ENCODE measurements around the gene PCBD2.

PCBD2 gene

DNA sequence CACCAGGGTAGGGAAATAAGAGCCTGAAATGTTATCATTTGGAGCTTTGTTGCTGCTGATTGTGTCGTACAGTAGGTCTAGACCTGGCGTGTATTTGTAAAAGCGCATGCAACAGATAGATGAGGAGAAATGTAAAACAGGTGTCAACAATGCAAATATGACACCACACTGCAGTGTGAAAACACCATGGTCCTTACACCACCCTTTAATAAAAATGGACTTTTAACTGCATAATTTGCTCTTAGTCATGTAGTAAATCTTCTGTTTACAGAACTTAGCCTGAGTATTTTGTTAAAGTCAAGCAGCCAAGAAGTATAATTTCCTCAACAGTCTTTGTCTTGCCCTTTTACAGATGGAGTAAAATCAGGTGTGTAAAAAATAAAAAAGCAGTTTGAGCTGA lies 13.9 kb downstream of the PCBD2 start:
- no peaks in the 10 kb centered on the region for H3K27me3 Mint-ChIP-seq
- peaks cover 6% of the 10 kb centered on the region for H3K4me1 Mint-ChIP-seq
- DNase-seq (ENCODE audit: low spot score in 2 of 2) (no peak), ATAC-seq (ENCODE audit: low read depth) (no peak)
- H3K27ac Mint-ChIP-seq, result no peak overlapping the region
- peaks cover 10% of the 10 kb centered on the region for H3K36me3 Mint-ChIP-seq
- no peaks in the 10 kb centered on the region for H3K9me3 Mint-ChIP-seq
- no peak overlapping the region for H3K4me3 Mint-ChIP-seq

DNA sequence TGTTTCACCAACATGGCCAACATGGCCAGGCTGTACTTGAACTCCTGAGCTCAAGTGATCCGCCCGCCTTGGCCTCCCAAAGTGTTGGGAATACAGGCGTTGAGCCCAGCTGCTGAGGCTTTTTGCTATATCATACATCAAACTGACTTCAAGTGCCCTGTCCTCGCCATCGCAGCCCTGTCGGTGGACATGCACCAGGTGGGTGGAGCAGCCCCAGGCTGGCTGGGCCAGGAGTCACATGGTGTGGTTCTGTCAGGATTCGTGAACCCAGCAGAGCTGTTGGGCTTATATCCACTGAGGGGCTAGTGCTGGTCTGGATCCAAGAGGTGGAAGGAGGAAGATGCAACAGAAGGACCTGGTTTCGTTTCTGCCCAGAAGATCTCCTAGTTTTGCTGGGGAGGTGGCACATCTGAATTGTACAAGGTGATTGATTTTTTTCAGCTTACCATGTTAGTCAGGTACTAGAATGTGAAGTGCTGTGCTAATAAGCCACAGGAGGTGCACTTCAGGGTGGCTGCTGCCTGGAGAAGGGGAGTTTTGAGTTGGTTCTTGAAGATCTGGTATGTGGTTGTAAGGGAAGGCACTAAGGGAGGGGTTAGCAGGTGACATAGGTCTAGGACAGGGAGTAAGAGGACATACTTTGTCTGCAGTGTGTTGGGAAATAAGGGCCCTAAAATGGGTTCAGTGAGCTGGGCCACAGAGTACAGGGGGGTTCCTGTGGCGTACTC lies 16.1 kb downstream of the PCBD2 start:
- DNase-seq (ENCODE audit: low spot score in 2 of 2) (no peak), ATAC-seq (ENCODE audit: low read depth) (no peak)
- H3K36me3 Mint-ChIP-seq, result peaks cover 7% of the 10 kb centered on the region
- no peak overlapping the region for H3K27ac Mint-ChIP-seq
- peaks cover 6% of the 10 kb centered on the region for H3K4me1 Mint-ChIP-seq
- H3K4me3 Mint-ChIP-seq, result no peak overlapping the region
- no peaks in the 10 kb centered on the region for H3K9me3 Mint-ChIP-seq
- no peaks in the 10 kb centered on the region for H3K27me3 Mint-ChIP-seq

DNA sequence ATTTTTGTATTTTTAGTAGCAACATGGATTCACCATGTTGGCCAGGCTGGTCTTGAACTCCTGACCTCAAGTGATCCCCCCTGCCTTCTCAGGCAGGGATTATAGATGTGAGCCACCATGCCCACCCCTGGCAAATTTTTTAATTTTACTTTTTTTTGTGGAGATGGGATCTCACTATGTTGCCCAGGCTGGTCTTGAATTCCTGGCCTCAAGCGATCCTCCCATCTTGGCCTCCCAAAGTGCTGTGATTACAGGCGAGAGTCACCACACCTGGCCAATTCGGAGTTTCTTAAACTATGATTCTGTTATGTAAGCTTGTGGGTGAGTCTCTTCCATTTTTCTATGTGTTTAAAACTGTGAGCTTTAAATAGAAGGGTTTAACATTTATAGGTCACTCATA lies 27.6 kb downstream of the PCBD2 start:
- no peak for DNase-seq (ENCODE audit: low spot score in 2 of 2)
- no peak overlapping the region for H3K4me3 Mint-ChIP-seq
- peaks cover 13% of the 10 kb centered on the region for H3K36me3 Mint-ChIP-seq
- ATAC-seq (ENCODE audit: low read depth), result no peak
- H3K27me3 Mint-ChIP-seq, result no peaks in the 10 kb centered on the region
- H3K9me3 Mint-ChIP-seq, result no peaks in the 10 kb centered on the region
- H3K4me1 Mint-ChIP-seq, result no peaks in the 10 kb centered on the region
- no peak overlapping the region for H3K27ac Mint-ChIP-seq

DNA sequence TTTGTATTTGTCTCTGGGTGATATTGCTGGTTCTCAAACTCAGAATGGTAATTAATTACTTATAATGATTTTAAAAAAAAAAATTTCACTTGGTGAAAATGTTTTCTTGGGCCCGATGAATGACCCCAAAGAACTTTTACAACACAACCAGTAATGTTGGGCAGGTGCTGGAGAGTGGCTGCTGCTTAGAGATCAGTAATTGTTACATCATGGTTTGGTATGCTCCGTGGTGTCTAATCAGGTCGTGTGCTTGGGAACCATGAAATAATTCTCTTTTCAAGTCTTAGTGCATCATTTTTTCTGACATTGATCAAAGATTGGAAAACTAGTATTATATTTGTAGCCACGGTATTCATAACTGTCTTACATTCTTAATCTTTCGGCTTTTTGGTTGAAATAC lies 29.3 kb downstream of the PCBD2 start:
- H3K36me3 Mint-ChIP-seq, result peaks cover 13% of the 10 kb centered on the region
- DNase-seq (ENCODE audit: low spot score in 2 of 2) (no peak), ATAC-seq (ENCODE audit: low read depth) (no peak)
- H3K4me1 Mint-ChIP-seq, result no peaks in the 10 kb centered on the region
- no peak overlapping the region for H3K4me3 Mint-ChIP-seq
- H3K9me3 Mint-ChIP-seq, result no peaks in the 10 kb centered on the region
- H3K27me3 Mint-ChIP-seq, result no peaks in the 10 kb centered on the region
- no peak overlapping the region for H3K27ac Mint-ChIP-seq

DNA sequence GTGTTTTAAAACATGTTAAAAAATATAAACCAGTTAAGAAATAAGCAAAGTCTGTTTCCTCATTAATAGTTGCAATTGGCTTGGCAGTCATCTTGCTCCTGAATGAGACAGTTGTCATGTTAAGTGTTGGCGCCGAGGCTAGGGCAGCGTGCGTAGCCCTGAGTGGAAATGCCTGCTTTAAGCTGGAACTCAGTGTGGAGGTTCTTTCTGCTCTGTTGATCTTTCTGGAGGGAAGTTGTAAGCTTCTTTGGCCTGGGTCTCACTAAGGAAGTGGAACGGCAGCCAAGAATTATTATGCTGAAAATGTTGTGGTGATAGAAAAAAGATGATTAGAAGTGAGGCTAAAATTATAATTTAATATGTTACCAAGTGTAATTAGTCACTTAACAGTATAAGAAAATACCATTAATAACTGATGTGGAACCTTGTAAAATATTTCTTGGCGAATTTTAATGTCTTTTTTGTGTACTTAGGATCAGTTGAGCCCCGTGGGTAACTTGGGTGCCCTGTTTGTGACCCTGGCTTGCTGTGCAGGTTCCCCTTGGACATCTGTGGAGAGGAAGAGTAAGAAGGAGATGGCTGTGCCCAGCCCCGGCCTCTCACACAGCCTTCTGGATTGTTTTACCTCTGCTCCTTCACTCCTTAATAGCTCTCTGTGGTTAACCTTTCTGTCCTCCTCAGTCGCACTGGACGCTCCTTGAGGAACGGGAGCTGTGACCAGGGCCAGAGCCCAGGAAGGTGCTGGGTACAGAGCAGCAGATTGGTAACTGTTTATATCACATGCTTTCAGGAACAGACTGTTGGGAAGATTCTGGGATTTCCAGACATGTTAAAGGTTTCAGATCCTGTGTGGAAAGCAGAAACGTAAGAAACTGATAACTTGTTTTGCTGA lies 31.0 kb downstream of the PCBD2 start:
- ATAC-seq (ENCODE audit: low read depth), result no peak
- peaks cover 13% of the 10 kb centered on the region for H3K36me3 Mint-ChIP-seq
- no peaks in the 10 kb centered on the region for H3K9me3 Mint-ChIP-seq
- no peak for DNase-seq (ENCODE audit: low spot score in 2 of 2)
- no peaks in the 10 kb centered on the region for H3K27me3 Mint-ChIP-seq
- no peak overlapping the region for H3K4me3 Mint-ChIP-seq
- H3K27ac Mint-ChIP-seq, result no peak overlapping the region
- H3K4me1 Mint-ChIP-seq, result no peaks in the 10 kb centered on the region

DNA sequence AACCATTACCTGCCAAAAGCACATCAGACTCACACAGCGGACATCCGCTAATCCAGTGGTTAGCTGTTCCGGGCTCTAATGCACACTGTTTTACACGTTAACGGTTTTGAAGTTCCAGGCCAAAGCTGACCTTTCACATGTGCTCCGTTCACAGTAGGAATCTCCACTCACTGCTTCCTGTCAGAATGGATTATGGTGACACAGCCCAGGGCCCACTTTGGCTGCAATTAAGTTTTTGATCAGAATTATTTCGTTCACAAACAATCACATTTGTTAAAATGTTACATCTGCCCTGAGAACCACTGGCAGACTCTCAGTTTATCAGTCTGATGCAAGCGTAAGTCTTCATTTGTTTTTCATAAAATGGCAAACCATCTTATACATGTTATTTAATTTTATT lies 32.6 kb downstream of the PCBD2 start:
- no peak overlapping the region for H3K27ac Mint-ChIP-seq
- no peak overlapping the region for H3K4me3 Mint-ChIP-seq
- no peak for DNase-seq (ENCODE audit: low spot score in 2 of 2)
- H3K36me3 Mint-ChIP-seq, result peaks cover 11% of the 10 kb centered on the region
- H3K9me3 Mint-ChIP-seq, result no peaks in the 10 kb centered on the region
- ATAC-seq (ENCODE audit: low read depth), result no peak
- no peaks in the 10 kb centered on the region for H3K4me1 Mint-ChIP-seq
- no peaks in the 10 kb centered on the region for H3K27me3 Mint-ChIP-seq

DNA sequence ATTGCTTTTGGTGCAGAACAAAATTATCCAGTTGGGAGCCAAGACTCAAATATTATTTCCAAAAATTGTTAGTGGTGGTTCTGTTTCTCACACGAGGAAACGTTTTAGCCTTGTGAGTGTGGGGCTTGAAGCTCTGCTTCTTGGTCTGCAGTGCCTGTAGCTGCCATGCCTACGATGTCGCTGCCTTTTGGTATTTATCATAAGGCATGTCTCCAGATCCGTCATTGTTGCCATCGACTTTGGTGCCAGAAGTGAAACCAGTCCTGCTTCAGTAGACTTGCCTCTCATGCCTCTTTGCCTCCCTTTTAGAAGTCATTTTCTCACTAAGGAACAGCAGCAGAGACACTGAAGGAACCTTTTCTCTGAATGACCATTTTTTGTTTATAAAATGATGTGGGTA lies 33.1 kb downstream of the PCBD2 start:
- ATAC-seq (ENCODE audit: low read depth), result no peak
- no peaks in the 10 kb centered on the region for H3K27me3 Mint-ChIP-seq
- H3K4me3 Mint-ChIP-seq, result no peak overlapping the region
- no peak overlapping the region for H3K27ac Mint-ChIP-seq
- DNase-seq (ENCODE audit: low spot score in 2 of 2), result no peak
- no peaks in the 10 kb centered on the region for H3K9me3 Mint-ChIP-seq
- H3K36me3 Mint-ChIP-seq, result peaks cover 11% of the 10 kb centered on the region
- H3K4me1 Mint-ChIP-seq, result no peaks in the 10 kb centered on the region

DNA sequence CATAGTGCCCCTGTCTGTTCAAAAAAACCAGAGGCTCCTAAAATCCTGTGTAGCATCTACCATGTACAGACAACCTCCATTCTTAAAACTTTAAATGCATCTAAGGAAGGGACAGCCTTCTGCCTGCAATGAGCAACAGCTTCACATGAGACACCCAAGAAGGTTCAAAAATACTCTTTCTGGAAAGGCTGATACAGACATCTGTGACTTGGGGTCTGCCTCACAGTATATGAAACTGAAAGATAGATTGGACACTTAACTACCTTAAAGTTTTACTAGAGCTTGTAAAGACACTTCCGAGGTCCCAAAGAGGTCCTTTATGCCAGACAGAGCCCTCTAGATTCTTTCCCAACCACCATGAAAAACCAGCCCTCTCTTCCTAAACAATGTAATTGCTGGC lies 34.6 kb downstream of the PCBD2 start:
- no peak for ATAC-seq (ENCODE audit: low read depth)
- Mint-ChIP-seq H3K4me3 (no peak overlapping the region), H3K36me3 (peaks cover 9% of the 10 kb centered on the region), H3K27me3 (no peaks in the 10 kb centered on the region), H3K9me3 (no peaks in the 10 kb centered on the region), H3K4me1 (no peaks in the 10 kb centered on the region), H3K27ac (no peak overlapping the region)
- no peak for DNase-seq (ENCODE audit: low spot score in 2 of 2)

DNA sequence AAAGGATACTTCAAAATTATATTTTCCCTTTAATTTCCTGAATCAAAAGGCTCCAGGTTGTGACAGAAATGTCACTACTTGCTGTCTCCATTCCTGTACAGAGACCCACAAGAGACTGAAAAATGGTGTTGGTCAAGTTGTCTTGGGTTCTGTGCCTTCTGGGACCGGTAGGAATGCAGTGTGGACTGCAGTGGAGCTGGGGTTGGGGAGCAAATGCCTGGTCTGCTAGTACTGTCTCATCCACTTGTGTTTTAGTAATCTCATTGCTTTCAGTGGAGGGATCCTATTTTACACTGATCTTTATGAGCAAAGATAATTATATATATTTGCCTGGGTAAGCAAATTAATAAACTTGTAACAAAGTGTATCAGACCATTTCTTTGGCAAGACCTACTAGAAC lies 38.6 kb downstream of the PCBD2 start:
- Mint-ChIP-seq H3K36me3 (peaks cover 4% of the 10 kb centered on the region), H3K4me3 (no peak overlapping the region), H3K4me1 (no peaks in the 10 kb centered on the region), H3K9me3 (no peaks in the 10 kb centered on the region), H3K27me3 (no peaks in the 10 kb centered on the region), H3K27ac (no peak overlapping the region)
- DNase-seq (ENCODE audit: low spot score in 2 of 2) (no peak), ATAC-seq (ENCODE audit: low read depth) (no peak)

DNA sequence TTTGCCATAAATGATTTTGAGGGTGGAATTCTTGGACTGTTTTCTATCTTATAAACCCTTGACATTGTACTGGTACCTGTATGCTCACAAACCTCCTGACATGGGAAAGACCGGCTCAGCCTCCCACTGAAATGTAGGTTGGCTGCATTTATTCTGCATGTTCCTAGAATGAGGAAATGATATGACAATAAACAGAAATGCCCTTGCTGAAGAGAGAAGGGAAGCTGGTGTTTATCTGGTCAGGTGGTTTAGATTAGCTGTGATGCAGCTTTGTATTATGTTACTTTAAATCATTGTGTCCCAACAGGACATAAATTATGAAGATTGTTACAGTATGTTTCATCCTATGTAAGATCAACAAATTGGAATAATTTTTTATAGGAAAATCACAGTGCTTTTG lies 39.7 kb downstream of the PCBD2 start:
- H3K27me3 Mint-ChIP-seq, result no peaks in the 10 kb centered on the region
- no peak for ATAC-seq (ENCODE audit: low read depth)
- DNase-seq (ENCODE audit: low spot score in 2 of 2), result no peak
- H3K9me3 Mint-ChIP-seq, result no peaks in the 10 kb centered on the region
- no peak overlapping the region for H3K4me3 Mint-ChIP-seq
- peaks cover 4% of the 10 kb centered on the region for H3K36me3 Mint-ChIP-seq
- no peak overlapping the region for H3K27ac Mint-ChIP-seq
- H3K4me1 Mint-ChIP-seq, result no peaks in the 10 kb centered on the region

DNA sequence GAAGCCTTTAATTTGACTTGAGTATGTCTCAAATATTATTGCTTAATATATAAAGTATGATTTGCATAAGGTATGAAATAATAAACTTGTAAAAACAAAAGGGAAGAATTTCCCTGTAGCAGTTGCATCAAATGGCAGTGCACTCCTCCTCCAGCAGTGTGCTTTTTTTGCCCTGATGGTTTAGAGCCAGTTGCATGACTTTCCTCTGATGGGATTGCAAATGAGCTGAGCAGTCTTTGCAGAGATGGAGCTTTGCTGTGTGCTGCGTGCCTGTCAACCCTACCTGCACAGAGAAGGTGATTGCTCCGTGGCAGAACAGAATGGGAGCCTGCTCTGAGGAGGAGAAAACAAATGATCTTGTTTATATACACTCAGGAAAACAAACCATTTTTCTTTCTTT lies 40.1 kb downstream of the PCBD2 start:
- Mint-ChIP-seq H3K4me1 (no peaks in the 10 kb centered on the region), H3K9me3 (no peaks in the 10 kb centered on the region), H3K27ac (no peak overlapping the region), H3K27me3 (no peaks in the 10 kb centered on the region), H3K36me3 (peaks cover 2% of the 10 kb centered on the region), H3K4me3 (no peak overlapping the region)
- ATAC-seq (ENCODE audit: low read depth) (no peak), DNase-seq (ENCODE audit: low spot score in 2 of 2) (no peak)

DNA sequence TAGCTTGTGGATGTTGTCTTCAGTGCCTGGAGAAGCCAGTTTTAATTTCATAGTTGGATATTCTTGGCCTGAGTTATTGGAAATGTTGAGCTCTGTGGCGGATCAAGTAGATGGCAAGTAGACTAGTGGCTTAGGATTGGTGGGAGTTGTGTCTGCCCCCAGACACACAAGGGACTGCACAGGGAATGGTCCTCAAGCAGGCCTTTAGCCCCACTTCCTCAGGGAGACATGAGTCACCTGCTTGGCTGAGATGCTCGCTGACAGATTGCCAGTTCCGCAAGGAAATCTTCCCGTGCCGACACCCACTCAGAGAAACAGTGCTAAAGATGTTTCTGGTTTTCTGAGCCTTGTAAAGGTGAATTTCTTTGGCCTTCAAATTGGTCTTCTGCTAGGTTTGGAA lies 44.0 kb downstream of the PCBD2 start:
- Mint-ChIP-seq H3K27me3 (no peaks in the 10 kb centered on the region), H3K9me3 (peaks cover 4% of the 10 kb centered on the region), H3K27ac (no peak overlapping the region), H3K4me1 (no peaks in the 10 kb centered on the region), H3K4me3 (no peak overlapping the region), H3K36me3 (peaks cover 3% of the 10 kb centered on the region)
- DNase-seq (ENCODE audit: low spot score in 2 of 2) (no peak), ATAC-seq (ENCODE audit: low read depth) (no peak)

DNA sequence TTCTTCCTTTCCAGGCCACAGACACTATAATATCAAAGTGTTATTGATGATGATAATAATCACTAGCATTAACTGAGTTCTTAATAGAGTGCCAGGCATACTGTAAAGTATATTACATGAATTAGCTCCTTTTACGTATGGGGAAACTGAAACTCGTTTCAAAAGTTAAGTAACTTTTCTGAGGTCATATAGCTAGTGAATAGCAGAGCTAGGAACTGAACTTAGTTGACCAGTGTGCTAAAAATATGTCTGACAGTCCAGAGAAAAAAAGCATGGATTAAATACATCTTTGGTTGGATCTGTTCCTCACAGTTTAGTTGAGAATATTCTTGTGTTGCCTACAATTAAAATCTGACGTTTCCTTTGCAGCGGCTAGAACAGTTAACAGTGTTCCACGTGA lies 44.4 kb downstream of the PCBD2 start:
- Mint-ChIP-seq H3K4me3 (no peak overlapping the region), H3K4me1 (no peaks in the 10 kb centered on the region), H3K36me3 (peaks cover 6% of the 10 kb centered on the region), H3K9me3 (peaks cover 5% of the 10 kb centered on the region), H3K27ac (no peak overlapping the region), H3K27me3 (no peaks in the 10 kb centered on the region)
- DNase-seq (ENCODE audit: low spot score in 2 of 2), result no peak
- no peak for ATAC-seq (ENCODE audit: low read depth)

DNA sequence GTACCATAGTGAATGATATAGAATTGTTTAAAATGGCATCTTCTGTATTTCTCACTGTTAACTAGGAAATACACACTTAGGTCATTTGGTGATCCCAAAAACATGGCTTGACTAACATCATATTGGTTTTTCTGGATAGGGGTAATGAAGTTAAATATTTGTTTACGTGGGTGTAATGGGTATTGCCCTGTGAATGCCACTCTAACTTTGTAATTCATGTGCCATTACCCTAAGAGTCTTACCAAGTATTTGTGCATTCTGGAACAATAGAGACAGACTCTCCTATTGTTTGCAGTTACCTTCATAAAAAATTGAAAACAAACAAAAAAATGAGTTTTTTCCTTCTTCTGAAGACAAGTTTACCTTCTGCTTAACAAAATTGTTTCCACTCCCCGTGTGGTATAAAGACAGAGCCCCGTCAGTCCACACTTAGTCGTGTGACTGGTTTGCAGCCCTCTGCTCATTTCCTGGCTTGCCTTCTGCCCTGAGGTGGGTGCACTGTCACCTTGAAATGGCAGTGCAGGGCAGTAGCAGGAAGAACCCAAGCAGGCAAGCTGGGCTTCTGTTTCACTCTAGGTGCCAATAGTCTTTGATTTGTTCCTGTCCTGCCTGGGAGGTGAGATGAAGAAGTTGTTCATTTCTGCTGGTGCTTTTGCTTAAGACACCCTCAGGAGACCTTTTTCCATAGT lies 53.1 kb downstream of the PCBD2 start:
- ATAC-seq (ENCODE audit: low read depth), result no peak
- no peak overlapping the region for H3K4me3 Mint-ChIP-seq
- H3K4me1 Mint-ChIP-seq, result no peaks in the 10 kb centered on the region
- no peak for DNase-seq (ENCODE audit: low spot score in 2 of 2)
- H3K9me3 Mint-ChIP-seq, result peaks cover 6% of the 10 kb centered on the region
- H3K27me3 Mint-ChIP-seq, result no peaks in the 10 kb centered on the region
- no peak overlapping the region for H3K27ac Mint-ChIP-seq
- peaks cover 20% of the 10 kb centered on the region for H3K36me3 Mint-ChIP-seq
